Measurements from ENCODE around the gene FAM76A. TPM values are rescaled to one million over a fixed set of nuclear protein-coding genes. Genes with fewer than 3 reads are reported as not detected.

FAM76A gene
- total RNA-seq (2022; extraction: Qiagen RNA extraction), result 5.2 to 6.7 TPM (median 6.5 TPM) in 5 replicates

DNA sequence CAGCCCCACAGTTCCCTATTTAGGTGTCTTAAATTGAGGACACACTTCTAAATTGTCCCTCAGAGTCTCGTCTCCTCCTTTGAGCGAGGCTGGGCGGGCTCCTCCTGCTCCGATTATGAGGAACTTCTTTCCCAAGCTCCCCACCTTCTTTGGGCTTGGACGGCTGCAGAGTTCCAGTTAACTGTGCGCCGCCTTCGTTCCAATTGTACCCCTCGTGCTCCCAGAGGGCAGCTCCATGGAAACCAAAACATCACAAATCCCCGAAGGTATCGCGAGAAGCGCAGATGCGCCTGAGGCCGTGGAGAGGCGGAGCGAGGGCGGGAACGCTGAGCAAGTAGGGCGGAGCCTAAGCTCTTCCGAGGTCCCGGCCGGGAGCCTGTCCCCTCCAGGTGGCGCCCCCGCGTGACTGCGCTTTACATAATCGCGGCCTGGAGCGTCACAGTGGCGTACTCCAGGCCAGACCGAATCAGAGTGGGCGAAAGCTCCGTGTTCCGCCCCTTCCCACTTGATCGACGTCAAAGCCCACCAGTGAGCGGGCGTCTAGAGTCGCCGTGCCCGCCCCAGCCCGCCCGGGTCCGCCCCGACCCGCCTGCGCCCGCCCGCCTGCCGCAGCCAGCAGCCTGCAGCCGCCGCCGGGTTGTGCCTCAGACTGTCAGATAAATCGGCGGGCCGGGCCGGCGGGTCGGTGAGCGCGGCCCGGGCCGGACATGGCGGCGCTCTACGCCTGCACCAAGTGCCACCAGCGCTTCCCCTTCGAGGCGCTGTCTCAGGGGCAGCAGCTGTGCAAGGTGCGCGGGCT lies at the start of gene FAM76A:
Gene FAM76A (plus strand): TSS at position 588 of the 799 bp plus-strand sequence. CDS start 120 bp downstream, at position 708.

DNA sequence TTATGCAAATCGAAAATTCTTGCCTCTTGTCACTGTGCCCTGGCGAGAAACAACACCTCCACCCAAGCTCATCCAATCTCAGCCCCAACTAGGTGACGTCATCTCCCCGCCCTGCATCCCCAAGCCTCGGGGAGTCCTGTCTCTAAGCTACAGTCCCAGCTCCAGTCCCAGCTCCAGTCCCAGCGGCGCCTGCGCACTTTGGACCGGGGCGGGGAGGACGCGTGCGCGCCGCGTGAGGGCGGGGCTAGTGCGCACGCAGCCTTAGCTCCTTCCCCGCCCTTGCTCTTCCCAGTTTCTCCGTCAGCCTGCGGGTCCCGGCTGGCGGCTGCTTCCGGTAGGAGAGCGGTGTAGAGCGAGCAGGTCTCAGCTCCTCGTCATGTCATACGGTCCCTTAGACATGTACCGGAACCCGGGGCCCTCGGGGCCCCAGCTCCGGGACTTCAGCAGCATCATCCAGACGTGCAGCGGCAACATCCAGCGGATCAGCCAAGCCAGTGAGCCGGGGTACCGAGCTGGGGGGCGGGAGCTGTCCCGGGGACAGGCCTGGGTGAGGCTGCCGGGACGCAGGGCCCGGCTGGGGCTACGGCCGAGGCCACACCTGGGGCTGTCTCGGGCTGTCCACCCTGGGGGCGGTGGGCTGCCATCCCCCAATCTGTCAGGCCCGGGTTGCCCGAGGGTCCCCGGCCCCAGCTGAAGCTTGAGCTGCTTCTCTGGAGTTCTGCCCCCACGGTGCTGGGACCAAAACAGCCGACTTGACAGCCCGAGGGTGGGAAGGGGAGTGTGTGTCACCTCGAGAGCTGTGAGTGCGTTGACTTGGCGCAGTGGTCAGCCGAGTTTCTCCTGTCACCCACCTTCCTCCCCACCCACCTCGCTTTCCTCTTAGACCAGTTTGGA lies 47.4 kb downstream of the FAM76A start, which contains the start of gene STX12:
Gene STX12 (plus strand): TSS at position 288 of the 894 bp plus-strand sequence. CDS start 89 bp downstream, at position 377.

Other genes with a start within 250 kb of the FAM76A start
- gene WASF2, start 235.8 kb upstream of the FAM76A start, total RNA-seq (2022; extraction: Qiagen RNA extraction), result 45.8 to 64.5 TPM (median 61.1 TPM) in 5 replicates
- 16.9 to 31.3 TPM (median 29.9 TPM) in 5 replicates for gene AHDC1, start 121.8 kb upstream of the FAM76A start, total RNA-seq (2022; extraction: Qiagen RNA extraction)
- gene FGR, start 90.8 kb upstream of the FAM76A start, total RNA-seq (2022; extraction: Qiagen RNA extraction), result 0.06 to 0.18 TPM (median 0.09 TPM) in 4 of 5 replicates, not detected in the other
- gene IFI6, start 53.8 kb upstream of the FAM76A start, total RNA-seq (2022; extraction: Qiagen RNA extraction), result 9.1 to 12.1 TPM (median 10.5 TPM) in 5 replicates
- 7.8 to 11.8 TPM (median 9.6 TPM) in 5 replicates for gene STX12, start 47.3 kb downstream of the FAM76A start, total RNA-seq (2022; extraction: Qiagen RNA extraction)
- 34.6 to 42.4 TPM (median 40.5 TPM) in 5 replicates for gene PPP1R8, start 104.8 kb downstream of the FAM76A start, total RNA-seq (2022; extraction: Qiagen RNA extraction)
- 0.49 to 0.98 TPM (median 0.72 TPM) in 5 replicates for gene THEMIS2, start 146.6 kb downstream of the FAM76A start, total RNA-seq (2022; extraction: Qiagen RNA extraction)
- gene RPA2, start 188.6 kb downstream of the FAM76A start, total RNA-seq (2022; extraction: Qiagen RNA extraction), result 34.0 to 38.9 TPM (median 36.3 TPM) in 5 replicates
- 1.4 to 1.9 TPM (median 1.5 TPM) in 5 replicates for gene SMPDL3B, start 209.0 kb downstream of the FAM76A start, total RNA-seq (2022; extraction: Qiagen RNA extraction)
- 4.4 to 6.4 TPM (median 5.5 TPM) in 5 replicates for gene XKR8, start 234.0 kb downstream of the FAM76A start, total RNA-seq (2022; extraction: Qiagen RNA extraction)

Measured in A549 treated with dexamethasone at 1 μM for 4 hours (cell line).